Mucosa of rectum (tissue), 2 donors: ENCODE measurements around the gene GCNA.
"Not testable (repeated sequence)": the region's sequence is repeated elsewhere in the genome, so short reads cannot be mapped to it uniquely, and the experiment has no call there.

Source experiments
- H3K27ac ChIP-seq, 2 donors: one replicate each; pipeline ENCODE4 v1.7.0; 2013; ENCODE audit warnings: inconsistent platforms in 2 of 2, low read depth in 2 of 2, low read length in 2 of 2
- H3K27me3 ChIP-seq, 2 donors: one replicate each; pipeline ENCODE4 v1.7.0; 2013; ENCODE audit warnings: low read length in 2 of 2; ENCODE audit not compliant: control insufficient read depth in 2 of 2, insufficient read depth in 2 of 2
- H3K36me3 ChIP-seq, 2 donors: one replicate each; pipeline ENCODE4 v1.7.0; 2013; ENCODE audit warnings: low read length in 2 of 2; ENCODE audit not compliant: control insufficient read depth in 2 of 2, insufficient read depth in 2 of 2
- H3K4me1 ChIP-seq, 2 donors: one replicate each; pipeline ENCODE4 v1.7.0; 2013; ENCODE audit warnings: low read length in 2 of 2, mild to moderate bottlenecking in 1 of 2; ENCODE audit not compliant: control insufficient read depth in 2 of 2, insufficient read depth in 2 of 2
- H3K4me3 ChIP-seq, 2 donors: one replicate each; pipeline ENCODE4 v1.7.0; 2013; ENCODE audit warnings: low read length in 2 of 2
- H3K9ac ChIP-seq, 2 donors: one replicate each; pipeline ENCODE4 v1.7.0; 2013; ENCODE audit warnings: low read length in 2 of 2, low read depth in 1 of 2, mild to moderate bottlenecking in 1 of 2
- H3K9me3 ChIP-seq, 2 donors: one replicate each; pipeline ENCODE4 v1.7.0; 2013; ENCODE audit warnings: low read length in 2 of 2; ENCODE audit not compliant: control insufficient read depth in 2 of 2
- donor health status: healthy.
- donor health status: Normal muscosa, but diverticular disease.

Gene GCNA

GRCh38 chrX:71659342-71659741, 81.1 kb downstream of the GCNA start:
- Histone ChIP-seq H3K27ac (no peak overlapping the region), H3K27me3 (no peaks in the 10 kb centered on the region), H3K9ac (no peak overlapping the region), H3K4me1 (no peaks in the 10 kb centered on the region), H3K4me3 (no peak overlapping the region), H3K9me3 (no peaks in the 10 kb centered on the region), H3K36me3 (no peaks in the 10 kb centered on the region)

- H3K27ac ChIP-seq: no peak overlapping the region
- H3K9me3 ChIP-seq: no peaks in the 10 kb centered on the region
- H3K4me3 ChIP-seq: no peak overlapping the region
- H3K27me3 ChIP-seq: no peaks in the 10 kb centered on the region
- H3K4me1 ChIP-seq: no peaks in the 10 kb centered on the region
- no peak overlapping the region for H3K9ac ChIP-seq
- H3K36me3 ChIP-seq: no peaks in the 10 kb centered on the region
Measured at GRCh38 chrX:71659959-71660358, 81.7 kb downstream of the GCNA start.

GRCh38 chrX:71660562-71661416, 82.6 kb downstream of the GCNA start:
- Histone ChIP-seq H3K27ac (no peak overlapping the region), H3K36me3 (no peaks in the 10 kb centered on the region), H3K27me3 (no peaks in the 10 kb centered on the region), H3K4me3 (no peak overlapping the region), H3K9ac (no peak overlapping the region), H3K4me1 (no peaks in the 10 kb centered on the region), H3K9me3 (no peaks in the 10 kb centered on the region)

- no peak overlapping the region for H3K27ac ChIP-seq
- no peak overlapping the region for H3K9ac ChIP-seq
- no peaks in the 10 kb centered on the region for H3K4me1 ChIP-seq
- H3K36me3 ChIP-seq: no peaks in the 10 kb centered on the region
- no peak overlapping the region for H3K4me3 ChIP-seq
- H3K9me3 ChIP-seq: no peaks in the 10 kb centered on the region
- H3K27me3 ChIP-seq: no peaks in the 10 kb centered on the region
Measured at GRCh38 chrX:71661919-71662318, 83.7 kb downstream of the GCNA start.

GRCh38 chrX:71662654-71663053, 84.4 kb downstream of the GCNA start:
- not testable (repeated sequence) for H3K4me3 ChIP-seq

More at GRCh38 chrX:71662654-71663053, 84.4 kb downstream of the GCNA start:
- H3K36me3 ChIP-seq, H3K27me3 ChIP-seq, H3K9ac ChIP-seq, H3K27ac ChIP-seq, H3K4me1 ChIP-seq, H3K9me3 ChIP-seq: not testable (repeated sequence)
